OCI-LY1 (cell line): ENCODE measurements around the gene RAET1G.

Experiments used
- EZH2 ChIP-seq: fragments of 200-600 bp; sonication (generic), shearing (Covaris generic); IDR thresholded peaks from 2 replicates; pipeline ENCODE4 v1.8.0; 2017; ENCODE audit warnings: borderline replicate concordance, mixed run types, mild to moderate bottlenecking, antibody characterized with exemption, low read length, moderate library complexity, mixed read lengths
- TF ChIP-seq, protein P1 (sequence below): fragments of 200-600 bp; sonication (generic), shearing (Covaris generic); IDR thresholded peaks from 2 replicates; pipeline ENCODE4 v1.5.1; 2017; ENCODE audit warnings: mild to moderate bottlenecking, antibody characterized with exemption, low read length, moderate library complexity, mixed read lengths

DNA sequence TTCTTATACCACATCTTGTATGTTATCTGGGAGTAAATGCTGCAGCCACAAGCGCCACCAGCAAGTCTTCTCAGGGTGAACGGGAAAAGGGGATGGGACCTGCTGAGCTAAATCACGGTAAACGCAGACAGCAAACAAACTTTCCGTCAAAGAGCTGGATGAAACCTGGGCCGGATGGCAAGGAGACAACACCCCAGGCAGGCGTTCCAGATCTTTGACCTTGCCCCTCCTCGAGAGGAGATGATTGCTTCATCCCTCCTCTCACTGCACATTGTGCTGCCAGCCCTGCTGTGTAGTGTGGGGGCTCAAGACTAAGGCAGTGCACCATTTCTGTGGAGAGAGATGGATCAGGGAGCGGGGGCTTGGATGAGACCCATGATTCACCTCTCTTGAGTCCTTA lies 34.8 kb downstream of the RAET1G start:
- TF ChIP-seq, protein P1, sequence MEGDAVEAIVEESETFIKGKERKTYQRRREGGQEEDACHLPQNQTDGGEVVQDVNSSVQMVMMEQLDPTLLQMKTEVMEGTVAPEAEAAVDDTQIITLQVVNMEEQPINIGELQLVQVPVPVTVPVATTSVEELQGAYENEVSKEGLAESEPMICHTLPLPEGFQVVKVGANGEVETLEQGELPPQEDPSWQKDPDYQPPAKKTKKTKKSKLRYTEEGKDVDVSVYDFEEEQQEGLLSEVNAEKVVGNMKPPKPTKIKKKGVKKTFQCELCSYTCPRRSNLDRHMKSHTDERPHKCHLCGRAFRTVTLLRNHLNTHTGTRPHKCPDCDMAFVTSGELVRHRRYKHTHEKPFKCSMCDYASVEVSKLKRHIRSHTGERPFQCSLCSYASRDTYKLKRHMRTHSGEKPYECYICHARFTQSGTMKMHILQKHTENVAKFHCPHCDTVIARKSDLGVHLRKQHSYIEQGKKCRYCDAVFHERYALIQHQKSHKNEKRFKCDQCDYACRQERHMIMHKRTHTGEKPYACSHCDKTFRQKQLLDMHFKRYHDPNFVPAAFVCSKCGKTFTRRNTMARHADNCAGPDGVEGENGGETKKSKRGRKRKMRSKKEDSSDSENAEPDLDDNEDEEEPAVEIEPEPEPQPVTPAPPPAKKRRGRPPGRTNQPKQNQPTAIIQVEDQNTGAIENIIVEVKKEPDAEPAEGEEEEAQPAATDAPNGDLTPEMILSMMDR: no peak
- no peak for TF ChIP-seq EZH2
